K562 treated with DMSO at 1 percent for 4 hours (cell line): Measurements from ENCODE around the gene HSBP1L1. TPM values are rescaled to one million over a fixed set of nuclear protein-coding genes. Genes with fewer than 3 reads are reported as not detected.

ENCODE experiments used
- total RNA-seq: library from RNA; unstranded; fragments of 300-600 nt; gene quantifications from 2 replicates; pipeline ENCODE4 v1.2.3, GENCODE V29; 2022; ENCODE audit not compliant: insufficient read depth

HSBP1L1 gene
- total RNA-seq: 1.1 TPM in 1 of 2 replicates, not detected in the other

DNA sequence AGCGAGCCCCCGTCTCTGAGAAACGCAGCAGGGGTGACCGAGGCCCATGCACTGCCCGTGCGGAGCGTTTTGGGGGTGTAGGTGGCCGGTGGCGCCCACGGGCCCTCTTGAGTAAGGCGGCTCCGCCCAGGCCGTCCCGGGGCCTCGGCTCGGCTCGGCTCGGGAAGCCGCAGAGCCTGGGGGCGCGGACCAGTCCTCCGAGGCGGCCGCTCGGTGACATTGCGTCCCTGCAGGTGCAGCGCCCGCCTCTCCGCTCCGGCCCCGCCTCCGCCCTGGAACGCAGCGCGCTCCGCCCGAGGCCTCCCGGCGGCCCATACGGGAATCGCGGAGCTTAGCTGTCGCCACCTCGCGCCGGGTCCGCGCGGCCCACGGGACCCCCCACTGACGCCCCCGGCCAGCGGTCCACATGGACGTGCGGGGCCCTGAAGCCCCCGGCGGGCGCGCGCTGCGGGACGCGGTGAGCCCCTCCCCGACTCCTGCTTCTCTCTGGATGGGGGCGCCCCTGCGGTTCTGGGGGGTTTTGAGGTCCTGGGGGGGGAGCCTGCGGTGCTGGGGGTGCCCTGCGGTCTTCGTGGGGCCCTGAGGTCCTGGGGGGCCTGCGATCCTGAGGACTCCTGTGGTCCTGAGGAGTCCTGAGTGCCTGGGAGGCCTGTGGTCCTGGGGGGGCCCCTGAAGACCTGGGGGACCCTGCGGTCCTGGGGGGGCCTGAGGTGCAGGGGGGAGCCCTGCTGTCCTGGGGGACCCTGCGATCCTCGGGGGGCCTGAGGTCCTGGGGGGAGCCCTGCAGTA, at the start of gene HSBP1L1:
Gene HSBP1L1 (plus strand): TSS at position 314 of the 789 bp plus-strand sequence. CDS start 93 bp downstream, at position 407.

GRCh38 chr18:79951545-79952455, 12.6 kb upstream of the HSBP1L1 start, which contains the start of gene SLC66A2:
SLC66A2 (minus strand) TSS chr18:79951653; CDS start chr18:79950926, 727 bp downstream.

GRCh38 chr18:79988451-79989194, 24.2 kb downstream of the HSBP1L1 start, which contains the start of gene TXNL4A:
TXNL4A (minus strand) TSS chr18:79988563; CDS start chr18:79988392, 171 bp downstream.

Other genes starting within 250 kb of the HSBP1L1 start
- gene KCNG2, start 166.7 kb upstream of the HSBP1L1 start, total RNA-seq: 0.44 TPM in 1 of 2 replicates, not detected in the other
- gene SLC66A2, start 13.0 kb upstream of the HSBP1L1 start, total RNA-seq: 12.6 and 15.5 TPM in 2 replicates
- 41.1 and 56.7 TPM in 2 replicates for gene TXNL4A, start 23.9 kb downstream of the HSBP1L1 start, total RNA-seq
- 9.2 and 10.1 TPM in 2 replicates for gene RBFA, start 69.8 kb downstream of the HSBP1L1 start, total RNA-seq
- gene ADNP2, start 144.6 kb downstream of the HSBP1L1 start, total RNA-seq: 8.3 and 9.2 TPM in 2 replicates